ENCODE measurements around the gene SP5.

- TF ChIP-seq MAX (IDR thresholded peaks at IDR 0.05) (no peak), CTCF (IDR thresholded peaks at IDR 0.05; ENCODE audit: low read depth, low read length, missing input control) (peak; percentile 42), RAD21 (IDR thresholded peaks at IDR 0.05) (peak in 1 of 2 donors; percentile 64), SP1 (IDR thresholded peaks at IDR 0.05) (no peak), FOXA2 (IDR thresholded peaks at IDR 0.05) (no peak), RXRA (IDR thresholded peaks at IDR 0.05) (no peak), TAF1 (conservative IDR thresholded peaks at IDR 0.05) (no peak), ZBTB33 (IDR thresholded peaks at IDR 0.05) (no peak)
These were observed 1.9 kb downstream of the SP5 start for GRCh38 chr2:170716851-170717598.

Measured in liver (tissue), 3 donors.